SK-N-SH (cell line): ENCODE measurements around the gene MEIS1.

ENCODE experiments used
- CTCF ChIP-seq: fragments of 200-600 bp; sonication (generic); IDR thresholded peaks from 2 replicates; pipeline ENCODE4 v1.6.1; 2017; ENCODE audit warnings: antibody characterized with exemption, mild to moderate bottlenecking, moderate library complexity
- EZH2phosphoT487 ChIP-seq: fragments of 200-600 bp; sonication (generic); IDR thresholded peaks from 2 replicates; pipeline ENCODE4 v1.6.1; 2017; ENCODE audit warnings: low read depth, mixed run types, mild to moderate bottlenecking, antibody characterized with exemption, moderate library complexity, borderline replicate concordance
- POLR2AphosphoS5 ChIP-seq: IDR thresholded peaks from 2 replicates; pipeline ENCODE4 v1.6.1; 2012; ENCODE audit warnings: low read depth, low read length
- USF2 ChIP-seq: fragments of 150-350 bp; IDR thresholded peaks from 2 replicates; pipeline ENCODE4 v1.6.1; 2017; ENCODE audit warnings: antibody characterized with exemption, low read length, low read depth, borderline replicate concordance
- YY1 ChIP-seq: IDR thresholded peaks from 2 replicates; pipeline ENCODE4 v1.4.0; 2012; ENCODE audit warnings: low read depth, mild to moderate bottlenecking

- TF ChIP-seq POLR2AphosphoS5 = no peak
- no peak for TF ChIP-seq EZH2phosphoT487
- no peak for TF ChIP-seq USF2
- no peak for TF ChIP-seq YY1
- no peak for TF ChIP-seq CTCF
Measured at GRCh38 chr2:66580166-66581049, 145.5 kb downstream of the MEIS1 start.
